ENCODE data around the gene PPP1R15B. TPM values are rescaled to one million over a fixed set of nuclear protein-coding genes. Genes with fewer than 3 reads are reported as not detected.

The PPP1R15B gene
- polyA plus RNA-seq, 1 experiment = 24.6 TPM

DNA sequence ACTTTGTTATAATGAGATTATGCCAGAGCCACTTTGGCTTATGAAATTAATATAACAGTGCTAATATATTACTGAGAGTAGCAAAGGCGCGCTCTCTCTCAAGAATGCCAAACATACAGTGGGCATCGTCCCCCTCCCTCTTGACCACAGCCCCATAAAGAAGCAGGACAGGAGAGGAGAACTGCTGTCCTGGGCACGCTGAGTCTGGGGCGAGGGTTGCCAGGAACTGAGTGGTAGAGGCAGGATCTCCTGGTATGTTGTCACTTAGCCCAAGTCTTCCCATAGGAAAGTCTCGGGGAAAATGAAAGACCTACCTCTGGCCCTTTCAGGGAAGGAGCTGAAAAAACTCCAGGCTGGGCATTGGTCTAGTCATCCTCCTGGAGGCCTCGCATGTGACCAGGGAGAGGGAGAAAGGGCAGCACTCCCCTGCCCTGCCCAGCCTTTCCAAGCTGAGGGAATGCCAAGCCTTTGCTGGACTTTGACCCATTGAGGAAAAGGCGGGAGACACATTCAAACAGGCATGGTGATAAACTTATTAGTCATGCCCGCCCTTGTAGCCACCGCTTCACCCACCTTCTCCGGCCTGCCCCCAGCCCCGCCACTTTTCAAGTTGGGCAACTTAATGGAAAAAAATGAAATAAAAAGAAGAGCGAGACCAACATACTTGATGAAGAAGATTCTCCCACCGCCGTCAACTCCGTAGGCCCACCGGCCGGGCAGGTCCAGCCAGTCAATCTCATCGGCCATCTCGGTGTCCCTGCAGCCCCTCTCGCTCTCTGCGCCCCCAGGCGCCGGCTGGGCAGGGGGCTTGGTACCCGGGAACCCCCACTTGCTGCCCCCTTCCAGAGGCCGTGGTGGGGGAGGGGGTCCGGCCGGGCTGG is 34.5 kb downstream of the PPP1R15B start:
- Histone ChIP-seq H3K27me3 (ENCODE audit: control insufficient read depth, insufficient read depth, low read length) (peaks cover 32% of the 10 kb centered on the region), H3K36me3 (ENCODE audit: control insufficient read depth, insufficient read depth, low read length) (no peaks in the 10 kb centered on the region), H3K4me3 (ENCODE audit: low read depth, low read length) (peak overlapping the region; percentile 46)
- CTCF ChIA-PET = interaction anchor here (0.8 to 2.0 kb wide), 6 partner anchors 11 to 214 kb away, joined by 3 to 8 read pairs (median 4); no protein-coding TSS in a partner anchor
- no peak for TF ChIP-seq CTCF (IDR thresholded peaks at IDR 0.05; ENCODE audit: insufficient read depth, low read depth, low read length)
- DNase-seq (ENCODE audit: low read depth) = no peak
- POLR2A ChIA-PET = no interaction called here

DNA sequence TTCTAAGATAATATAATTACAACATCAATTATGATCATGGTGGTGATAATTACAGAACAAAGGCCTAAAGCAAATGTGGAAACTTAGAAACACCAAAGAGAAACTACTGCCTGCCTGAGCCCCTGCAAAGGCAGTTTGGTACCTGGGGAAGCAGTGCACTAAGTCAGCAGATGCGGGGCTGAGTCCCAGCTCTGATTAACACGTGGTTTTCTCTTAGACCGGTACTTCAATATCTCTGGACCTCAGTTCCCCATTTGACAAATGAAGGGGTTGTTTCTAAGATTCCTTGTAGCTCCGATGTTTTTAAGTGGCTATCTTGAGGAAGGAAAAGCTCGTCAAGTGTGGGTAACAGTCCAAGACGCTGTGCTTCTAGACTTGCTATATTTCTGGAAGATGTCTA is 35.2 kb downstream of the PPP1R15B start:
- no peak for TF ChIP-seq CTCF (IDR thresholded peaks at IDR 0.05; ENCODE audit: insufficient read depth, low read depth, low read length)
- POLR2A ChIA-PET = no interaction called here
- Histone ChIP-seq H3K27me3 (ENCODE audit: control insufficient read depth, insufficient read depth, low read length) (peaks cover 35% of the 10 kb centered on the region), H3K36me3 (ENCODE audit: control insufficient read depth, insufficient read depth, low read length) (no peaks in the 10 kb centered on the region), H3K4me3 (ENCODE audit: low read depth, low read length) (no peak overlapping the region)
- no peak for DNase-seq (ENCODE audit: low read depth)
- CTCF ChIA-PET = interaction anchor here (1.2 kb wide), 1 partner anchor 170 kb away, joined by 4 read pairs; no protein-coding TSS in a partner anchor

DNA sequence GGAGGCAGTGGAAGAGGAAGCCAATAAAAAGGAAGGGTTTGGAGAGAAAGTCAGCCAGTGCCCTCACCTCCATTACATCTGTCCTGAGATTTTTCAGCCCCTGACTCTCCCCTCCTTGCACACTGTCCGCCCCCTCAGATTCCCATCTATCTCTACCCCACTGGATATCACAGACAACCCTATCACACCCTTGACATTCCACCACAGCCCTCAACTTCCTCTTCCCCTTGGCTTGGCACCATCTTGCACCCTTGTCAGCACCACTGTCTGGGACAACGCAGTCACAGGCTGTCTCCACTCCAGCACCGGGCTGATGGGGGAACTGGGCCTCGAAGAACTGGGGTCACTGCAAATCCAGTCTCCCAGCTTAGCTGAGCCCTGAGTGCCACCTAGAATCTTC is 37.7 kb downstream of the PPP1R15B start:
- POLR2A ChIA-PET = no interaction called here
- TF ChIP-seq CTCF (IDR thresholded peaks at IDR 0.05; ENCODE audit: insufficient read depth, low read depth, low read length) = no peak
- no peak for DNase-seq (ENCODE audit: low read depth)
- Histone ChIP-seq H3K4me3 (ENCODE audit: low read depth, low read length) (no peak overlapping the region), H3K36me3 (ENCODE audit: control insufficient read depth, insufficient read depth, low read length) (no peaks in the 10 kb centered on the region), H3K27me3 (ENCODE audit: control insufficient read depth, insufficient read depth, low read length) (peaks cover 39% of the 10 kb centered on the region)
- CTCF ChIA-PET = interaction anchor here (0.7 to 1.7 kb wide), 2 partner anchors 10 to 25 kb away, joined by 3 to 5 read pairs; no protein-coding TSS in a partner anchor

GRCh38 chr1:204370176-204370575 is 41.4 kb downstream of the PPP1R15B start:
- Histone ChIP-seq H3K4me3 (ENCODE audit: low read depth, low read length) (no peak overlapping the region), H3K27me3 (ENCODE audit: control insufficient read depth, insufficient read depth, low read length) (peaks cover 20% of the 10 kb centered on the region), H3K36me3 (ENCODE audit: control insufficient read depth, insufficient read depth, low read length) (no peaks in the 10 kb centered on the region)
- CTCF ChIA-PET = interaction anchor here (0.6 to 2.6 kb wide), 5 partner anchors 16 to 241 kb away, joined by 3 to 9 read pairs (median 3); no protein-coding TSS in a partner anchor
- POLR2A ChIA-PET = no interaction called here
- DNase-seq (ENCODE audit: low read depth) = no peak
- TF ChIP-seq CTCF (IDR thresholded peaks at IDR 0.05; ENCODE audit: insufficient read depth, low read depth, low read length) = no peak

DNA sequence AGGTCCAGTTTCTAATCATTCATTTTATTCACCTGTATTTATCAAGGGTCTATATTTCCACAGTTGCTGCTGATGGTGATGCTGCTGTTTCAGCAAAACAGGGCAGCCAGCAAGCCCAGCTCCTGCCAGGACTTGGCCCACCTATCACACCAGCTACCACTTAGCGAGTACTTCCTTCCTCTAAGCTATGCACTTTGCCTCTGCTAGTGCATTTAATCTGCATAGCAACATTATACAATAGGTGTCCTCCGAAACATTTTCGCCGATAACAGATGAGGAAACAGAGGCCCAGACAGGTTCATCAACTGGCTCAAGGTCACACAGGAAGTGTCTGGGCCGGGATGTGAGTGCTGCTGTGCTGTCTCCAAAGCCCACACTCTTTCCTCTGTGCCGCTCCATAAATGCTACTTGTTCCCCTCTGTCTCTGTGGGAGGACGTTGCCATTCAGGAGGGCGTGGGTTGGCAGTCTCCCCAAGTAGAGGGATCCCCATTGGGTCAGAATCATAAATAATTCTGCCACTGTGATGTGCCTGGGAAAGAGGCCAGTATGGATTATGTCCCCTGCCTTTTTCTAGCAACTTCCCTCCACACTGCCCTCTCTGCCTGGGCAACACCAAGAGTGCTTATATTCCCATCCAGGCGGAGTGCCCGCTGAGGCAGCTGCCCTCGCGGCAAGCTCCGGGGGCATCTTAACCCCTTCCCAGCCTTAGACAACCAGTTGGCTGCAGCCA is 42.5 kb downstream of the PPP1R15B start:
- H3K27me3 ChIP-seq (ENCODE audit: control insufficient read depth, insufficient read depth, low read length) = peaks cover 12% of the 10 kb centered on the region
- H3K36me3 ChIP-seq (ENCODE audit: control insufficient read depth, insufficient read depth, low read length) = no peaks in the 10 kb centered on the region
- TF ChIP-seq CTCF (IDR thresholded peaks at IDR 0.05; ENCODE audit: insufficient read depth, low read depth, low read length) = no peak
- H3K4me3 ChIP-seq (ENCODE audit: low read depth, low read length) = no peak overlapping the region
- no peak for DNase-seq (ENCODE audit: low read depth)
- CTCF ChIA-PET = interaction anchor here (0.8 to 1.8 kb wide), 5 partner anchors 153 to 240 kb away, joined by 3 to 7 read pairs (median 3); partner anchors contain the start of gene GOLT1A
- POLR2A ChIA-PET = interaction anchor here (0.5 kb wide), 1 partner anchor 48 kb away, joined by 3 read pairs; no protein-coding TSS in a partner anchor
